ENCODE measurements around the gene RNASEH2A. TPM values are rescaled to one million over a fixed set of nuclear protein-coding genes. Genes with fewer than 3 reads are reported as not detected.
"Not testable (repeated sequence)": the region's sequence is repeated elsewhere in the genome, so short reads cannot be mapped to it uniquely, and the experiment has no call there.

The RNASEH2A gene
- total RNA-seq, 1 donor from 2014 or later = 3.0 TPM

DNA sequence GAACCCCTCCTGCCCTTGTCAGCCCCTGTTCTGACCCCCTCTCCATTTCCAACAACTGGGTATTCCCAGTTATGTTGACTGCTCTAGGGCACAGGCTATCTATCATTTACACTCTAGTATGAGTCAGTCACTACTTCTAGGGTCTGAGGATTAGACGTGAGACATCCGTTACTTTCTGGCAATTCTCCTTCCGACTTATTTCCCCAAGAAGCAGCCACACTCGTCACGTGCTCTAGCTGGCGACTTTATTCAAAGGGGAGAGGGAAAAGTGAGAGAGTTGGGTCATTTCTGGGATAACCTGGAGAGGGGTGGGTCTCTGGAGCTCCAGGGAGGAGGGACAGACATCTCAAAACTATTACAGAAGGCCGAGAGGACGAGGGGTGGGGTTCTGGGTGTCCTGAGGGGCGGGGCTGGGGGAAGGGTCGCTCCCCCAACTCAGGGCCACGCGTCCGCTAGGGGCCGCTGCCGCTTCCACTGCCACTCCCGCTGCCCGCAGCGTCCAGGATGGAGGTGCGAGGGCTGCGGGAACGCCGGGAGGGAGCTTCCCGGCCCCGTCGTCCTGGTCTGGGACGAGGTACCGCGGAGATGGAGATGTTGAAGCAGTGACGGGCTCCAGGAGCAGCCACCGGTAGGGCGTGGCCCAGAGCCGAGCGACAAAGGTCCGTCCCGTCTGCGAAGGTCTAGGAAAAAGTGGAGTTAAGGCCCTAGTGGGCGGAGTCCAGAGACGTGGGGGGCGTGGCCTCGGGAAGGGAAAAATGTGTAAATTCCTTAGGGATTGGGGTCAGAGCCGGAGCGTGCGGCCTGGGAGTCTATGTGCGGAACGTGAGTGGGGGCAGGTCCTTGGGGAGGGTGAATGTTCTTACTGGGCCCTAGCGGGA is 19.1 kb downstream of the RNASEH2A start:
- ATAC-seq (no peak), DNase-seq (ENCODE audit: low spot score) (no peak)

DNA sequence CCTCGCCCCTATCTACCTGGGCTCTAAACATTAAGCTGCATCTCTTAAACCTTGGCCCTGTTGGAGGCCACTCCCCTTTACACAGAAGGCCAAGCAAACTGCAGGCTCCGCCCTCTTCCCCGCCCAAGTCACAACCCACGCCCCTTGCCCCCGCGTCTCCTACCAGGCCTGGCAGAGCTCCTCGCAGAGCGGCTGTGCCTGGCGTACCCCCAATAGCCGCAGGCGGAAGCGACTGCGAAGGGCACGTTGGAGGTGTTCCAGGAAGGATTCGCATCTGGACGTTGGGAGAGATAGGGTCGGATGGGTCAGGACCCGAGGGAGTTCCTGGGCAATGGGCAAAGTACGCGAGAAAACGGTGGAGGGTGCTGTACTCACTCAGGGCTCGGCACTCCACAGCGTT is 22.1 kb downstream of the RNASEH2A start:
- DNase-seq (ENCODE audit: low spot score) (no peak), ATAC-seq (peak; percentile 78)

DNA sequence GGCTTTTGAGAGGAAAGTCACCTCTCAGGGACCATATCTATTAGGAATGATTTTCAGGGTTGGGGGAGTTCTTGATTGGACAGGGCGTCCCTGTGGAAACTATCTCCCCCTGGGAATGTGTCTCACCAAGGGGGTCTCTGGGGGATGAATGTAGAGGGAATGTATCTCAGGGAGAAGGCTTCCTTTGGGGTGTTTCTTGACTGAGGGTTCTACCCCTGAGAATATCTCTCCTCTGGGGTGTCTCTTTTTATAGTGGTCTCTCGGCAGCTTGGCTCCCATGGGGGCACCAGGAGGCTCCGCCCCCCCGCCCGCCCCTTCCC is 27.0 kb downstream of the RNASEH2A start:
- no peak for ATAC-seq
- DNase-seq (ENCODE audit: low spot score) = no peak

DNA sequence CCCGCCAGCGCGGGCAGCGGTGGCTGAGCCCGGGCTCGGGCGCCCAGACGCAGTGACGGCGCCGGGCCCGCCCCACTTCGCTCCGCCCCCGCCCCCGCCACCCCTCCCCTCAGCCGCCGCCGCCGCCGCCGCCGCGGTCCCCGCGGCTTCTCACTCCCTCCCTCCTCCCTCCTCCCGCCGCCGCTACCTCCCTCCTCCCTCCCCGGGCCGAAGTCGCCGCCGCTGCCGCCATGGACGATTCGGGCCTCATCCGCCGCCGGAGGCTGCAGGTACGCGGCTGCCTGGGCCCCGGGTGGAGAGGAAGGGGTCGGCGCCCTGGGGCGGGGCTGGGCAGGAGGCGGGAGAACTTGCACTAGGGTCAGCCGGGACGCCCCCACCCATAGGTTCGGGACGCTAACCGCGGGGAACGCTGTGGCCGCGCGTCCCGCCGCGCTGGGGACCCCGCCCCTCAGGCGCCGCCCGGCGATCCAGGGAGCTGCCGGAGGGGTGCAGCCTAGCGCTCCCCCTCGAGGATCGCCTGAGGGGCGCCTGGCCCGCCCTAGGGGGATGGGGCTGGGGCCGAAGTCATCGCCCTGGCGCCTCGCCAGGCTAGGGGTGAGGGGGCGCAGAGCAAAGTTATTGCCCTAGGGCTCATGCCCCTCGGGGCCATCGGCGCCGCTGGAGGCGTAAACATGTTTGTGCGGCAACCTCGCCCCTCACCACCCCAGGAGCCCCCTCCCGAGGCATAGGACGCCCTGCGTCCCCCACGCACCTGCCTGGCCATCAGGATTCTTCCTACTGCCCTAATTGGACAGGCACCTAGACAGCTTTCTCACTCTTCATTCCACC is 27.6 kb downstream of the RNASEH2A start:
- DNase-seq (ENCODE audit: low spot score) (no peak), ATAC-seq (peak; percentile 26)

DNA sequence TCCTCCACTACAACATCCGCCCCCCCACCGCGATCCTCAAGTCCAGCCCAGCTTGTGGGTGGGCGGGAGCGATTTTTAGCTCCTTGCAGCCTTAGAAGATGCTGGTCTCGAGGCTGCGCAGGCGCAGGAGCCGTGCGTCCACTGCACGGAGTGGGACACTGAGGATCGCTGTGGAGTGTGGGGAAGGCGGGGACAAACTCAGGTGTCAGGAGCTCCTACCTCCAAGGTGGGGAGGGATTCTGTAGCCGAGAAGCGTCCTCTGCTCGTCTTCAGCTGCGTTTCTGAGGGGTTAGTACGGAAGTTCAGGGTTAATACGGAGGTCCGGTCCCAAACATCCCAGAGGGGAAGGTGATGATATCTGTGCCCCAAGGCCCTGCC is 28.2 kb downstream of the RNASEH2A start, which contains the start of gene RTBDN:
Gene RTBDN, minus strand, starts transcription at position 14 of the 378 bp plus-strand sequence. CDS start 4,600 bp downstream, outside the sequence.
- DNase-seq (ENCODE audit: low spot score) = no peak
- no peak for ATAC-seq

DNA sequence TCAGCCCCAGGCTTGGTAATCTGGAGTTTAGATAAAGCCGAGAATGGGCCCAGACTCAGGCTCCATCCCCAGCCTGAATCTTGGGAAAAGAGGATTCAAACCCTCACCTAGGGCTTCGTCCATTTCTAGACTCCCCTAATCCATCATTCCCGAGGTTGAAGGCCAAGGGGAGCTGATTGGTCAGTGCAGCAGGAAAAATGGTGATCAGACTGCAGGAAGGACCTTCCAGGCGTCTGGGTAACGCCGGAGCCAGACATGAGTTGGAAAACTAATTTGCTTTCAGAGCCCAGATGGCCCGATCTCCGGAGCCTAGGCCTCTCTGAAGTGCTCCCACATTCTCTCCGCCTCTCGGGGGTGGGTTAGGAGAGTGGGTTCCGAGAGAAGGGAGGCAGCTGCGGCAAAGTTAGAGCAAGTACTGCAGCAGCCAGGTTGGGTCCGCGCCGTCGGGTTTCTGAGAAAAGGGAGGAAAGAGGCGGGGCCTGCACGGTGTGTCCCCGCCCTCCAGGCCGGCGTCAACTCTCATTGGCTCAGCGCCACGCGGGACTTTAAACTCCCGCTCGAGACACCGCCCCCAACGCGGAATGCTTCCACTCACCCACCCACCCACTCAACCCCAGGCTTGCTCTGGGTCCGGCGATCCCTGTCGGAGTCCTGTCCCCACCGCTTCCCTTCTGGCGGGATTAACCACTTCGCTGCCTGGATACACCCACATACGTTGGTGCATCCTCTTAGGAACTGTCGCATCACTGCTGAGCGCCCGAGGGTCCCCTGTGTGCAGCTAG is 28.8 kb downstream of the RNASEH2A start:
- no peak for DNase-seq (ENCODE audit: low spot score)
- no peak for ATAC-seq

DNA sequence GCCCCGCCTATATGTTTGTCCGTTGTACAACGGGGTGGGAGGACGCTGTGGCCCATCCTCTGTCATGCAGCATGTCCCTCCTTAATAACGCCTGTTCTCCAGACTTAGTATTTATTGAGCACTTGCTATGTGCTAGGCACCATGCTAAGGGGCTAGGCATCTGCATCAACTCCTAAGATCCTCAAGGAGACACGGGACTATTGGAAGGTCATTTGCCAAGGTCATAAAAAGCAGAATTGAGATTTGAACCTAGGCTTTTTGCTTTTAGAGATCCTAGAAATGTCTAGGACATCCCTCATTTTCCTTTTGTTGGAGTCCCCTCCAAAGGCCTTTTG is 30.1 kb downstream of the RNASEH2A start:
- no peak for ATAC-seq
- no peak for DNase-seq (ENCODE audit: low spot score)

DNA sequence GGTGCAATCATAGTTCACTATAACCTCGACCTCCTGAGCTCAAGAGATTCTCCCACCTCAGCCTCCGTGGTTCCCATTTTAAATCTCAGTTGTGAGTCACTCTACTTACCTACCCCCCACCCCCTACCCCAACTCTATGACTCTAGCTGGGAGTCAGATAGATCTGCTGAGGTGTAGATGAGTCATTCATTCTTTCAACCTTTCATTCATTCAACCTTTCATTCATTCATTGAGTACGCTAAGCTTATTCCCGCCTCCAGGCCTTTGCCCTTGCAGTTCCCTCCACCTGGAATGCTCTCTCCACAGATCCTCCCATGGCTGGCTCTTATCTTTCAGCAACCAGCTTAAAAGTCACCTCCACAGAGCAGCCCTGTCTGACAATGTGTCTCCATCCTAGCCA is 30.8 kb downstream of the RNASEH2A start:
- no peak for ATAC-seq

DNA sequence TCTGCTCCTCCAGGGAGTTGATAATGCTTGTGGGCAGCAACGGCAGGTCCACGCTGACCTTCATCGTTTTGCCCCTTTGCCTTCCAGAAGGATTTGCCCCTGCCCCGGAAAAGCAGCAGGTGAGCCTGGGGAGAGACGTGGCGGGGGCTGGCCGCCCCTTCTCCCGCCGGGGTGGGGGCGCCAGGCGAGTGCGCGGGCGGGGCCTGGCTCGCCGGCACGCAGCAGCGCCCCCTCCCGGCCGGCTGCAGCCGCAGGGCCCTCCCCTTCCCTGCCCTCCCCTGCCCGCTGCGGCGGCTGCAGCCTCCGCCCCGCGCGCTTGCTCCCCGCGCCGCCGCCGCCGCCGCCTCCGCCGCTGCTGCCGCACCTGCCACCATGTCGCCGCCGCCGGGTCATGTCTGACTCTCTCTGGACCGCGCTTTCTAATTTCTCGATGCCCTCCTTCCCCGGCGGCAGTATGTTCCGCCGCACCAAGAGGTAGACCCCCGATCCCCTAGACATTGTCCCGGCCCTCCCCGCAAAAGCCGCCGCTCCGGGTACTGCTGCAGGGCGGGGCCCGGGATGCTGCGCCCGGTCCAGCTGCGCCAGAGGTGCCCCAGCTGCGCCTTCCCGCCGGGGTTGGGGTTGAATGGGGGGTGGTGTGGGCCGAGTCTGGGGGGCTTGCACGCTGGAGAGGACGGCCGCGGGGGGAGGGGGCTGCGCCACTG is 31.9 kb downstream of the RNASEH2A start, which contains the start of gene MAST1:
Gene MAST1, plus strand, starts transcription at position 334 of the 704 bp plus-strand sequence. Its CDS starts 58 bp downstream, at position 392.
- ATAC-seq (peak; percentile 75), DNase-seq (ENCODE audit: low spot score) (no peak)

More for the DNA sequence above, 30.8 kb downstream of the RNASEH2A start:
- no peak for DNase-seq (ENCODE audit: low spot score)

DNA sequence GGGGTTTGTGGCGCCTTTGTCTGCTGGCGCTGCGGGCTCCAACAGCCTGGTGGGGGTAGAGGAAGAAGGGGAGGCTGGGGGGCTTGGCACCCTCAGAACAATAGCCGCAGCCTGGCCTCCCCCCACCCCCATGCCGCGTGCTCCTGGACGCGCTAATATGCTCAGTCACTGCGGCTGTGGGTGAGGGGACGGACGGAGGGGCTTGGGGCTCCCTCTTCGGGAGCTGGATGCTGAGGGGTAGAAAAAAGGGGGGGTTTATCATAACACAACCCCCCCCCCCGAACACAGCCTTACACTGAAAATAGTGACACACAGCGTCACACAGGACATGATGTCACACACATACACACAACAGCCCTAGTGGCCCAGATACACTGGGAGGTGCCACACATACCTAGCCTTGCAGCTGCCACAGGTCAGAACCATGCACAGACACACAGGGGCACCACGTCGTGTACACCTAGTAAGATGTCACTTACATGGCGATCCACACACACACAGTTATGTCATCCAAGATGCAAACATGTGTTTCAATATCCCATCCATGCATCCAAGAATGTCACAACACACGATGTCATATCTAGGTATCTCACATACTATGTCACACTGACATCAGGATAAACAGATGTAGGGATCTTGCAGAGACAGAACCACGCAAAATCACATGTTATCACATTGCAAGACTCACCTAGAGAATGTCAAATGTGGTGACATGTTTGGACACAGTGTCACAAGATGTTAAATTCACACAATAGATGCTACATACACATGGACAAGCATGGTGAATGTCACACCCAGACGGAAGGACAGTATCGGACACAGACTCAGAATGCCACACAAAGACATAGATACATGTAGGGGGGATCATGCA is 32.7 kb downstream of the RNASEH2A start:
- ATAC-seq (no peak), DNase-seq (ENCODE audit: low spot score) (no peak)

DNA sequence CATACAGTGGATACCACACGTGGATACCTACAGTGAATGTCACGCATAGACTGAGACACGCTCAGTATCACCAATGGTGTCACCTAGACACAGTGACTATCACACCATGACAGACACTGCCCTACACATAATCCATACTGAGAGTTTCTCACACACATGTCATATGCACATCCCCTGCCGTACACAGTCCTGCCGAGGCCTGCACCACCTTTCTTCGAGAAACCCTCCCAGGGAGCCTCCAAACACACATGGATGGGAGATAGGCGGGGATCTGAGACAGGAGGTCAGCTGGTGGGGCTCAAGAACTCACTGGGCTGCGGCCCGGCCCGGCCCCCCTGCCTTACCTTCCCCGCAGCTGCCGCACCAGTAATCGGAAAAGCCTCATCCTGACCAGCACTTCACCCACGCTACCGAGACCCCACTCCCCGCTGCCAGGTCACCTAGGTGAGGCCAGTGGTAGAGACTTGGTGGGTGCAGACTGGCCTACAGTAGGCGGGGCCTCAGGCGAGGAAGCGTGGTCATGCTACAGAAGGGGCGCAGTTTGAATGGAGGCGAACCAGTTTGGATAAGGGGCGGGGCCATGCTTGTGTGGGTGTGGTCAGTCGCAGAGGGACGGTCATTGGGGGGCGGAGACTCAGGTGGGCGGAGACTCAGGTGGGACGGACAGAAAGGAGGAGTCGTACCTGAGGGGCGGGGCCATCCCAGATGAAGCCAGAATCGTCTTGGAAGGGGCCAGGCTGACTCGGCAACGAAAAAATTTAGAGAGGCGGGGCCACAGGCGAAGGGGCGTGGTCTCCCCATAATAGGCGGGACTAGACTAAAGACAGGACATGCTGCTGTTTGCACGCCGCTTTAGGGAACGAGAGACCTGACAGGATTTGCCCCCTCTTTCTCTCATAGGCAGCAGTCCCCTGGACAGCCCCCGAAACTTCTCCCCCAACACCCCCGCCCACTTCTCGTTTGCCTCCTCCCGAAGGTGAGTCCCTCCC is 34.0 kb downstream of the RNASEH2A start:
- DNase-seq (ENCODE audit: low spot score) (no peak), ATAC-seq (peak; percentile 37)

DNA sequence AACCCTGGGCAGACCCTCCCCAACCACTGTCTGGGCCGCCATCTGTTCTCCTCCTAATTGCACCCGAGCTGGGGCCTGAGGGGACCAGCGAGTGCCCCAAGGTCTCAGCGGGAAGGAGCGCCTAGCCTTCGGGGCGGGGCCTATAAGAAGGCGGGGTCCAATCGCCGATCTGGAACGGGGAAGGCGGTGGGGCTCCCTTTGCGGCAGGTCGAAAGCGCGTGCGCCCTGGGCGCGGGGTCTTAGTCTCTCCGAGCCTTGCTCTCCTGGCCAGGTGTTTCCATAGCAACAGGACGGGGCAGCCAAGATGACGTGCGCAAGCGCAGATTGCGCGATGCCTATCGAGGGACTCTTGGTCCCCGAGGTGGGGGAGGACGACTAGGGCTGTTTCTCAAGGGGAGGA is 34.7 kb downstream of the RNASEH2A start:
- ATAC-seq (no peak), DNase-seq (ENCODE audit: low spot score) (no peak)

DNA sequence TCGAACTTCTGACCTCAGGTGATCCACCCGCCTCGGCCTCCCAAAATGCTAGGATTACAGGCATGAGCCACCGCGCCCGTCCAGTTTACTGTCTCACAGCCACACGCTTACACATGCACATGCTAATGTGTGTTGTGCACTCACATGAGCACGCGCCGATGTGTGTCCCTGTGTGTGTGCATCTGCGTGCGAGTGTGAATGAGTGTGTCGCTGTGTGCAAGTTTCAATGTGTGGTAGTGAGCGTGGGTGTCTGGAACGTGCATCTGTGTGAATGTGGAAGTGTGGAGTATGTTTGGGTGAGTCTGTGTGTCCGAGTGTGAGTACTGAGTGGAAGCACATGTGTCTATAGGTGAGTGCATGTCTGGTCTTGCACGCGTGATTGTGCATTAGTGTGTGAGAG is 36.1 kb downstream of the RNASEH2A start:
- DNase-seq (ENCODE audit: low spot score) (no peak), ATAC-seq (no peak)

DNA sequence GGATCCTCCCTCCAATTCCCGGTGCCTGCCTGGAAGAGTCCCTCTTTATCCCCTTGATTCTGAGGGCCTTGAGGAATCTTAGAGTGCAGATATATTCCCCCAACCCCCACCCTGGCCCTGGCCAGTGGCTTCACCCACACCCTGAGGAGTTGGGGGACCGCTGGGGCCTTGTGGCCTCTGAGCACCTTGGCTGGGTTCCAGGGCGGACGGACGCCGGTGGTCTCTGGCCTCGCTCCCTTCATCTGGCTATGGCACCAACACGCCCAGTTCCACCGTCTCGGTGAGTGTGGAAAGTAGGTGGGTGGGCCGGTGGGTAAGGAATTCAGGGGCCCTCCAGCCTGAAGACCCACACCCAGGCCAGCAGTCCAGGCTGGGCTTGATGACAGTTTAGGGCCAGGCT is 36.9 kb downstream of the RNASEH2A start:
- ATAC-seq (no peak), DNase-seq (ENCODE audit: low spot score) (no peak)

DNA sequence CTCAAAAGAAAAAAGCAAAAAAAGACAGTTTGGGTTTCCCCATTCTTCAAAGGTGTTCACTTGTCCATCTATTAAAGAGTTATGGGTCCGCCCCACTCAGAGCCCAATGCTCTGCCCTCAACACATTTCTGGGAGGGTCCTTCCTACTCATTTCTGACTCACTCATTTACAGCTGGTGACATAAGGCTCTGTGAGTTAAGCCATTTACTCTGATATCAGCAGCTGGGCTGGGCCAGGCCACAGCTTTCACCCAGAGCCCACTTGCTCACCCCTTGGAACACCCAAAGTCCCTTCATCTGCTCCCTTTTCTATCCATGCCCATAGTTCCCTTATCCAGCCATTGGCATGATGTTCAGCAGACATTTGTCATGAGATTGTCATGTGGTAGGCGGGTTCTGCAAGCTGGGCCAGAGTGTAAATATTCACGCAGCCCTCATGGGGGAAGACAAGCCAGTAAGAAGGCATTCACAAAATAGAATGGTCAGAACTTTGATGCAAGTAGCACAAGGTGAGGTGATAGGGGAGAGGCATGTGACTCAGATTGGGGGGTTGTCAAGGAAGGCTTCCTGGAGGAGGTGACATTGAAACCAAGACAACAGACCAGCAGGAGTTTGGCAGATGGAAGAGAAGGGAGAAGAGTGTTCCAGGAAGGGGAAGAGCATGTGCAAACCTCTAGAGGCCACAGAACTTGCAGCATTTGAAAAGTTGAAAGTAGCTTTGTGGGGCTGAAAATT is 37.8 kb downstream of the RNASEH2A start:
- ATAC-seq (no peak), DNase-seq (ENCODE audit: low spot score) (no peak)

DNA sequence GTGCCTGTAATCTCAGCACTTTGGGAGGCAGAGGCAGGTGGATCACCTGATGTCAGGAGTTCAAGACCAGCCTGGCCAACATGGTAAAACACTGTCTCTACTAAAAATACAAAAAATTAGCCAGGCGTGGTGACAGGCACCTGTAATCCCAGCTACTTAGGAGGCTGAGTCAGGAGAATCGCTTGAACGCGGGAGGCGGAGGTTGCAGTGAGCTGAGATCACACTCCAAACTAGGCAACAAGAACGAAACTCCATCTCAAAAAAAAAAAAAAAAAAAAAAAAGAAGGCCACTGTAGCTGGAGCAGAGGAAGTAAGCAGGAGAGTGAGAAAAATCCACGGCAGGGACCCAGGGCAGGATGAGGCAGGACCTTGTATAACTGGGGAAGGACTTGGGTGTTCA is 40.2 kb downstream of the RNASEH2A start:
- DNase-seq (ENCODE audit: low spot score); ATAC-seq: not testable (repeated sequence)
